Esophagus muscularis mucosa (tissue), 4 donors: ENCODE measurements around the gene VIP.

ENCODE experiments used
- CTCF ChIP-seq, 3 experiments: fragments of 200-600 bp in 2 of 3; fragments of 450-650 bp in 1 of 3; sonication (generic) in 2 of 3; IDR thresholded peaks; one replicate each; pipeline ENCODE4 v1.5.1; 2017 to 2019; ENCODE audit warnings: antibody characterized with exemption in 3 of 3, mild to moderate bottlenecking in 2 of 3, moderate library complexity in 1 of 3
- EP300 ChIP-seq: sonication (generic); formaldehyde crosslinking; IDR thresholded peaks from one replicate; pipeline ENCODE4 v1.6.1; 2017; ENCODE audit warnings: antibody characterized with exemption
- POLR2A ChIP-seq: fragments of 450-650 bp; IDR thresholded peaks from one replicate; pipeline ENCODE4 v1.6.1; 2017; ENCODE audit warnings: antibody characterized with exemption, moderate library complexity, mild to moderate bottlenecking, low read depth
- POLR2AphosphoS5 ChIP-seq, 2 donors: sonication (generic); formaldehyde crosslinking; IDR thresholded peaks; one replicate each; pipeline ENCODE4 v1.6.1; 2017; ENCODE audit warnings: antibody characterized with exemption in 2 of 2

GRCh38 chr6:152769993-152770392 lies 19.4 kb downstream of the VIP start:
- TF ChIP-seq CTCF (IDR thresholded peaks at IDR 0.05) (no peak), POLR2A (no peak), POLR2AphosphoS5 (IDR thresholded peaks at IDR 0.05) (no peak), EP300 (no peak)
